HUES64 (cell line): ENCODE data around the gene PQBP1.

Experiments used
- H3K27ac ChIP-seq: 2 replicates; pipeline ENCODE4 v1.7.0; 2013; ENCODE audit warnings: low read depth, low read length, inconsistent platforms
- H3K27me3 ChIP-seq: 2 replicates; pipeline ENCODE4 v1.6.1; 2013; ENCODE audit warnings: mild to moderate bottlenecking, low read length; ENCODE audit not compliant: insufficient read depth
- H3K36me3 ChIP-seq: 2 replicates; pipeline ENCODE4 v1.6.1; 2013; ENCODE audit warnings: mild to moderate bottlenecking, low read length; ENCODE audit not compliant: insufficient read depth
- H3K4me1 ChIP-seq: 2 replicates; pipeline ENCODE4 v1.6.1; 2013; ENCODE audit warnings: mild to moderate bottlenecking, low read length, moderate library complexity; ENCODE audit not compliant: insufficient read depth
- H3K4me3 ChIP-seq: 2 replicates; pipeline ENCODE4 v1.5.1; 2013; ENCODE audit warnings: mild to moderate bottlenecking, low read length, moderate library complexity
- H3K9ac ChIP-seq: 2 replicates; pipeline ENCODE4 v1.6.1; 2013; ENCODE audit warnings: mild to moderate bottlenecking, low read depth, low read length
- H3K9me3 ChIP-seq: 2 replicates; pipeline ENCODE4 v1.6.1; 2013; ENCODE audit warnings: low read depth, low read length; ENCODE audit not compliant: insufficient read depth
- WGBS: fragments of 150-250, 120-280 bp; methylation state at CpG from one replicate; pipeline ENCODE4 v1.1.7; 2013; ENCODE audit warnings: missing lambda C conversion rate; 5-methylcytosine and 5-hydroxymethylcytosine counted together

PQBP1 gene

DNA sequence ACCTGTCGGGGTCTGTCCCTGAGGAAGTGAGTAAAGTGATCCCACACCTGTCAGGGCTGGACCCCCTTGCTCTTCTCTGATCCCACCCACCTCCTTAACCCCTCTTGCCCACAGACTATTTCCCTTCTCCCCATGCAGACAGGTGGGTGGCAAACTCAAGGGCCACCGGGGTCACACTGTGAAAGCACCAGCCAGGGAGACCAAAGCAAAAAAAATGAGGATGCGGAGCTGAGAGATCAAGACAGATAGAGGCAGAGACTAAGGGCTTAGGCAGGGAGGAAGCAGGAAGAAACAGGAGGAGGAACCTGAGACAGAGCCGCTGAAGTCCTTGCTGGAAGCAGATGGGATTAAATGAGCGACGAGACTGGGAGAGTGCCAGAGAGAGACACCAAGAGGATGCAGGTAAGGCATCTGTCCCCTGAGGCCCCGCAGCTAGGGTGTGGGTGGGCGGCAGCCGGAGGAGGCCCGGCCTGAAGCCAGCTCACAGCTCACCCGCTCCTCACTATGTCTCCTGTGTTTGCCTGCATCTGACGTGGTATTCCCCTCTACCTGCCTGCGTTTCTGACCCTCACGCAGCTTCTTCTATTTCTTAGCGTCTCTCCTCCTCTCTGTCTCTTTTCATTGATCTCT is 7.3 kb upstream of the PQBP1 start:
- no peaks in the 10 kb centered on the region for H3K27me3 ChIP-seq
- H3K4me3 ChIP-seq = peak overlapping the region; percentile 55
- H3K9ac ChIP-seq = no peak overlapping the region
- H3K27ac ChIP-seq = no peak overlapping the region
- peaks cover 16% of the 10 kb centered on the region for H3K36me3 ChIP-seq
- H3K9me3 ChIP-seq = no peaks in the 10 kb centered on the region
- WGBS = 26% methylated on average over 15 of the region's 15 CpGs
- no peaks in the 10 kb centered on the region for H3K4me1 ChIP-seq

DNA sequence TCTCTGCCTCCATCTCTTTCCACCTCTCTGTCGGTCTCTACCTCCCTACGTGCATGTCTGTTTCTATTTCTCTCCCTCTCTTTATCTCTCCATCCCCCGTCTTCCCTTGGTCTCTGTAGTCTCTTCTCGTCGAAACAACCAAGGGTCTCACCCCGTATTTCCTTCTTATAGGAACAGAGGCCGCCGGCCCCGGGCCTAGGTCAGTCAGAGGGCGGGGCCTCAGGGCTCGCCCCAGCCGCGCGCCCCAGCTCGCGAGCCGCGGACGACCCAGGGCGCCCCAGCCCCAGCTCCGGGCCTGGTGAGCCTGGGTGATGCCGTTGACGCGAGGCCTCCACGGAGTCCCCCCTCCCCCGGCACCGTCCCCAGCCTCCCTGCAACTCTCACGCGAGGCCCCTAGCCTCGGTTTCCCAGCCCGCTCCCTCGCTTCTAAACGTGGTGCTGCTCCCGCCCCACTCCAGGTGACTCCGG is 6.8 kb upstream of the PQBP1 start:
- WGBS = under 1% methylated on average over 35 of the region's 35 CpGs
- no peaks in the 10 kb centered on the region for H3K4me1 ChIP-seq
- peak overlapping the region; percentile 55 for H3K4me3 ChIP-seq
- no peak overlapping the region for H3K27ac ChIP-seq
- H3K36me3 ChIP-seq = peaks cover 16% of the 10 kb centered on the region
- peak overlapping the region; percentile 40; the same call in 1 of the 2 replicates for H3K9ac ChIP-seq
- no peaks in the 10 kb centered on the region for H3K9me3 ChIP-seq
- no peaks in the 10 kb centered on the region for H3K27me3 ChIP-seq

DNA sequence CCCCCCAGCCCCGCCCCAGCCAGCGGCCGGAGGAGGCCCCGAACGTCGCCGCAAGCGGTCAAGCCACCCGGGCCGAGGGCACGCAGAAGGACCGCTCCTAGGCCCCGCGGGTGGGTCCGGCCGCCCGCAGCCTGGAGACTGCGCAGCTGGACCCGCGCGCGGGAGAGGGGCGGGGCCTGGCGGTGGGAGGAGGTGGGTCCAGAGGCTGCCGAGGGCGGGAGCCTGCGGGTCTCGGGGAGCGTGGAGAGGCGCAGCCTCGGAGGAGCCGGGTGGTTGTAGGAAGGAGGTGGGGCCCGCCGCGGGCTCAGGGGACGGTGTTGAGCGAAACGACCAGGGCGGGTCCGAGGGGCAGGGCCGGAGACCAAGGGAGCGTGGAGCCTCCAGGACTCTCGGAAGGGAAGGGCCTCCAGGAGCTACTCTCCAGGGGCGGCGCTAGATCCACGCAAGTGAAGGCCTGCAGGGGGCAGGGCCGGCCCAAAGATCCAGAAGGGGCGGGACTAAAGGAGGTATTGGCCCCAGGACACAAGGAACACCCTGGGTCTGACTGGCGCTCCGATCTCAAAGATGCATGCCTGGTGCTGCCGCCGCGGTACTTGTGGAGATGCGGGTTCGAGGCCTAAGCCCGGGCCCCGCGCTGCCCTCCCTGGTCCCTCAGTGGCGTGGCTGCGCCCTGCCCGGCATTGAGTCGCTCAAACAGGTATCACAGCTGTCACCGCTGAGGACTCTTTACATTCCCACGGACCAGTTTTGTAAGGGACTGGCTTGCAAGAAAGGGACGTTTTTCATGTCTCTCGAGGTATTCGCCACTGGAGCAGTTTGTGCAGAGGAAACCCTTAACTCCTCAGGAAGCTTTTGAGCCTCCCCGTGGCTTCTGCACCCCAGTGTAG is 6.1 kb upstream of the PQBP1 start:
- H3K36me3 ChIP-seq = peaks cover 16% of the 10 kb centered on the region
- H3K27me3 ChIP-seq = no peaks in the 10 kb centered on the region
- H3K4me3 ChIP-seq = peak overlapping the region; percentile 55
- H3K9me3 ChIP-seq = no peaks in the 10 kb centered on the region
- no peak overlapping the region for H3K27ac ChIP-seq
- peak overlapping the region; percentile 40; the same call in 1 of the 2 replicates for H3K9ac ChIP-seq
- WGBS = 4% methylated on average over 68 of the region's 68 CpGs
- no peaks in the 10 kb centered on the region for H3K4me1 ChIP-seq

DNA sequence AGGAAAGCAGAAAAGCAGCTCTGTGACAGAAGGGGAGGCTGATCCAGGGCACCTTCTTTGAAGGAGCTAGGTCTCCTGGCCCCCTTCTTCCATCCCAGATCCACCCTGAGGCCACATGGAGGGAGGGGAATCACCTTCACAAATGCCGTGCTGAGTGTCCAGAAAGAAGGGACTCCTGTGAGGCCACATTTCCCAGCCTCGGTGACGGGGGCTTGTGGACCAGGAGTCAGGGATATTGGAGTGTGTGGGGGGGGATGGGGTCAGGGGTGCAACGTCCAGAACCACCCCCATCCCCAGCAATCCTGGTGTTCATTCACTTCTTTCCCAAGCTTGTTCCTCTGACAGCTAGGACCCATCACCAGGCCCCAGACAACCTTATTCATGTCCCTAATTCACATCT is 4.8 kb upstream of the PQBP1 start:
- no peaks in the 10 kb centered on the region for H3K27me3 ChIP-seq
- no peak overlapping the region for H3K27ac ChIP-seq
- no peaks in the 10 kb centered on the region for H3K4me1 ChIP-seq
- WGBS = 100% methylated on average over 3 of the region's 4 CpGs
- no peaks in the 10 kb centered on the region for H3K9me3 ChIP-seq
- peaks cover 16% of the 10 kb centered on the region for H3K36me3 ChIP-seq
- H3K4me3 ChIP-seq = no peak overlapping the region
- H3K9ac ChIP-seq = no peak overlapping the region

DNA sequence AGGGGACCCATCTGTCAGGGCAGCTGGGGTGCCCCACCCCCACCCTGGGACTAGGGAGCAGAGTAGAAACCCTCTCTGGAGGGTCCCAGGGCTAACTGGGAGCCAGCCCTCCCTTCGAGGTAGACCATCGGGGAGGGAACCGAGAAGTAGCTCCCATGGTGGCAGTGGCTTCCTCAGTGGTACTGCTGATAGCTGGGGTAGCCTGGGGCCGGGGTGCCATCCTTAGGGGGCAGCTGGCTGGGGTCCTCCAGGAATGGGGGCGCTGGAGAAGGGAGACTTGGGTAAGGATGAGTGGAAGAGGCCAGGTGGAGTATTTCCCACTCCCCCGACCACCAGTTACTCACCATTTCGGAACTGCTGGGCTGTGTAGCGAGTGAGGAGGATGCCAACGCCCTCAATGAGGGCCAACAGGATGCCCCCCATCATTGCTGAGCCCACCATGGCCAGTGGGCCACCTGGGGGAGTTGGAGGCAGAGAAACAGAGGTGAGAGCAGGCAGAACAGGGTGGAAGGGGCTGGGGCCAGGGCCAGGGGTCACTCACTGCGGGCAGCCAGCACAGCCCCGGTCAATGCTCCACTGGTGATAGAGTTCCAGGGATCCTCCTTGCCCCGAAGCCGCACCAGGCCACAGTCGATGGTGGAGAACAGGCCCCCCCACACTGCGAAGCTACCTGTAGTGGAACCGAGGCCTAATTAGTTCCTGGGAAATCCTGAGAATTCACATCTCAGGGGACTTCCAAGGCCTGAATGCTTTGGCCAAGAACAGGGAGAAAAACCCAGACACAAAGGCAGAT is 4.0 kb upstream of the PQBP1 start:
- no peak overlapping the region for H3K27ac ChIP-seq
- no peaks in the 10 kb centered on the region for H3K4me1 ChIP-seq
- no peaks in the 10 kb centered on the region for H3K9me3 ChIP-seq
- H3K4me3 ChIP-seq = no peak overlapping the region
- H3K36me3 ChIP-seq = peaks cover 16% of the 10 kb centered on the region
- H3K27me3 ChIP-seq = no peaks in the 10 kb centered on the region
- 95% methylated on average over 15 of the region's 16 CpGs for WGBS
- no peak overlapping the region for H3K9ac ChIP-seq

DNA sequence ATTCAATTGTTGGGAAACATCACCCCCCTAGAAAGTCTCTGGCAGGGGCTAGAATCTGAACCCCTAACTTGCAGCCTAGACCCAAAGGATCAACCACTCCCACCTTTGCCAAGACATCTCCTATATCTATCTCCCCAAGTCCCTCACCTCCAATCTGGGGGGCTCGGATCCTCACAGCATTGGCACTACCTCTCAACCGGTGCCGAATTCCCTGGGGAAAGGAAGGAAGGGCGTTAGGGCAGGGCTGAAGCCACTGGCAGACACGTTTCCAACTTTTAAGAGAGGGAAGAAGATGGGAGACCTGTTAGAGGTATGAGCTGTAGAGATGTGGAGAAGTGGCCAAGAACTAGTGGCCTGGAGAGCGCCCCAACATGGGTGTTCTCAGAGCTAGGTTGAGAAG is 2.8 kb upstream of the PQBP1 start:
- Histone ChIP-seq H3K9ac (no peak overlapping the region), H3K4me1 (no peaks in the 10 kb centered on the region), H3K9me3 (no peaks in the 10 kb centered on the region), H3K27me3 (no peaks in the 10 kb centered on the region), H3K4me3 (no peak overlapping the region), H3K36me3 (peaks cover 20% of the 10 kb centered on the region), H3K27ac (no peak overlapping the region)
- WGBS = 94% methylated on average over 4 of the region's 6 CpGs

DNA sequence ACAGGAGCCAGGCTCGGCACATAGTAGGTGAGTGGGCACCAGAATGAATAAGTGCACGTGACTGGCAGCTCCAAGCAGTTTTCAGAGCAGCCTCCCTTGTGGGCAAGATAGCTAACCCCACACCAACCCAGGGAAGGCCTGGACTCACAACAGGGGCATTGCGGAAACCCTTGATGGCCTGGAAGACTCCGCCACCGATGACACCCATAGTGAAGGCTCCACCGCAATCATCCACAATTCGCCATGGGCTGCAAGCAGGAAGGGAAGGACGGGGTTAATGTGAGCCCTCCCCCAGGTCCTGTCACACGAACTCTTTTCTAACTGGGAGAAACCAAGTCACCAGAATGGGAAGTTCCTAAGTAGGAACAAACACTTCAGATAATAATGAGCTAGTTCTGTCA is 1.1 kb upstream of the PQBP1 start:
- Histone ChIP-seq H3K4me3 (peak overlapping the region; percentile 96), H3K27me3 (no peaks in the 10 kb centered on the region), H3K4me1 (no peaks in the 10 kb centered on the region), H3K9ac (peak overlapping the region; percentile 95), H3K9me3 (no peaks in the 10 kb centered on the region), H3K27ac (peak overlapping the region; percentile 99), H3K36me3 (peaks cover 27% of the 10 kb centered on the region)
- WGBS = 40% methylated on average over 7 of the region's 9 CpGs

DNA sequence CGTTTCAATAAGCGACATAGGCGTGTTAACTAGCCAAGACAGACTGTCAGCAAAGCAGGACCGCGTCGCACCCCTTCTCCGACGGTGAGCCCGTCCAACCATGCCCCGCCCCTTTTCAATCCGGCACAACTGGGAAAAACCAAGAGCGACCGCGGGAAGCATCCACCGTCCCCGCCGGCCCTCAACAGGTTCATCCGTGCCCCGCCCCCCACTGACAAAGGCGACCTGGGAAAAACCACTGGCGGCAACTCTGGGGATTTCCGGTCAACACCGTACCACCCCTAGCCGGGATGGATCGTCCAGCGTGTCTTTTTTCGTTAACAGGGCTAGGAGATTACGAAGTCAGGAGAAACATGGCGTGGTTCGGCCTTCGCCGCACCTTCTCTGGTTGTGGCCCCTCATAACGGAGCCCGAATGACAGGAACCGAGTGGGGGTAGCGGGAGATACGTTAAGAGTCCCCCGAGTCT is 539 bp upstream of the PQBP1 start:
- Histone ChIP-seq H3K36me3 (peaks cover 31% of the 10 kb centered on the region), H3K4me1 (no peaks in the 10 kb centered on the region), H3K27ac (peak overlapping the region; percentile 99), H3K4me3 (peak overlapping the region; percentile 96), H3K9ac (peak overlapping the region; percentile 95), H3K27me3 (no peaks in the 10 kb centered on the region), H3K9me3 (no peaks in the 10 kb centered on the region)
- WGBS = under 1% methylated on average over 38 of the region's 38 CpGs

DNA sequence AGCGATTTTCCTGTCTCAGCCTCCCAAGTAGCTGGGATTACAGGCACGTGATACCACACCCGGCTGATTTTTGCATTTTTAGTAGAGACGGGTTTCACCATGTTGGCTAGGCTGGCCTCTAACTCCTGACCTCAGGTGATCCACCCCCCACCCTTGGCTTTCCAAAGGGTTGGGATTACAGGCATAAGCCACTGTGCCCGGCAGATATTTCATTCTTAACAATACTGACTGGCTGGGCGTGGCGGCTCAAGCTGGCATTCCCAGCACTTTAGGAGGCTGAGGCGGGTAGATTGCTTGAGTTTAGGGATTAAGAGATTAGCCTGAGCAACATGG is 1.3 kb downstream of the PQBP1 start:
- Histone ChIP-seq H3K36me3 (peaks cover 37% of the 10 kb centered on the region), H3K27ac (no peak overlapping the region)
- WGBS = 91% methylated on average over 7 of the region's 8 CpGs

DNA sequence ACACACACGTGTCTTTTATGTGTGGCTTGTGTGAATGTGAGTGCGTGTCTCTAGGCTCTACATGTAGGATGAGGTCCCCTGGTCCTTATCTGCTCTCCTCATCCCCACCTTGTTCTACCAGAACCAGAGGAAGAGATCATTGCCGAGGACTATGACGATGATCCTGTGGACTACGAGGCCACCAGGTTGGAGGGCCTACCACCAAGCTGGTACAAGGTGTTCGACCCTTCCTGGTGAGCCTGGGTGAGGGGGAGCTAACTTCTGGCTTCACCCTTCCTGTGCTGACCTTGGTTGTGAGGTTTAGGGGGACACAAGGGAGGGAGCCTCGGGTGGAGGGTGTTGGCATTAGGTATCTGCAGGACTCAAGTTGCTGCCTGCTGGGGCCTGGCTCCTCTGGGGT is 3.3 kb downstream of the PQBP1 start:
- Histone ChIP-seq H3K9ac (no peak overlapping the region), H3K27ac (no peak overlapping the region), H3K27me3 (no peaks in the 10 kb centered on the region), H3K4me1 (no peaks in the 10 kb centered on the region), H3K9me3 (no peaks in the 10 kb centered on the region), H3K4me3 (no peak overlapping the region), H3K36me3 (peaks cover 40% of the 10 kb centered on the region)
- WGBS = 92% methylated on average over 5 of the region's 7 CpGs

More for the DNA sequence above, 1.3 kb downstream of the PQBP1 start:
- H3K9ac ChIP-seq = no peak overlapping the region
- H3K9me3 ChIP-seq = no peaks in the 10 kb centered on the region
- H3K27me3 ChIP-seq = no peaks in the 10 kb centered on the region
- H3K4me3 ChIP-seq = no peak overlapping the region
- H3K4me1 ChIP-seq = no peaks in the 10 kb centered on the region

DNA sequence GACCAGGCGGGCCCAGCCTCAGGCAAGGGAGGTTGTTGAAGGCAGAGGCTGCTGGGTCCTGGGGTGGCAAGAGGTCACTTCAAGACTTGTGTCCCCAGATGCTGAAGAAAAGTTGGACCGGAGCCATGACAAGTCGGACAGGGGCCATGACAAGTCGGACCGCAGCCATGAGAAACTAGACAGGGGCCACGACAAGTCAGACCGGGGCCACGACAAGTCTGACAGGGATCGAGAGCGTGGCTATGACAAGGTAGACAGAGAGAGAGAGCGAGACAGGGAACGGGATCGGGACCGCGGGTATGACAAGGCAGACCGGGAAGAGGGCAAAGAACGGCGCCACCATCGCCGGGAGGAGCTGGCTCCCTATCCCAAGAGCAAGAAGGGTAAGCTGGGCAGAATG is 4.4 kb downstream of the PQBP1 start:
- Histone ChIP-seq H3K27me3 (no peaks in the 10 kb centered on the region), H3K4me3 (no peak overlapping the region), H3K9ac (no peak overlapping the region), H3K36me3 (peaks cover 41% of the 10 kb centered on the region), H3K9me3 (no peaks in the 10 kb centered on the region), H3K4me1 (no peaks in the 10 kb centered on the region), H3K27ac (no peak overlapping the region)
- 96% methylated on average over 20 of the region's 20 CpGs for WGBS
